ENCODE measurements around the gene RREB1.

RREB1 gene

GRCh38 chr6:7100753-7101081 is 7.0 kb upstream of the RREB1 start:
- DNase-seq, result no peak

GRCh38 chr6:7101290-7101689 is 6.5 kb upstream of the RREB1 start:
- DNase-seq, result no peak

GRCh38 chr6:7104752-7105151 is 3.0 kb upstream of the RREB1 start:
- DNase-seq, result no peak

GRCh38 chr6:7106215-7106751 is 1.5 kb upstream of the RREB1 start:
- no peak for DNase-seq

GRCh38 chr6:7106752-7107577 is 796 bp upstream of the RREB1 start:
- DNase-seq, result no peak

GRCh38 chr6:7108196-7108963 is 619 bp downstream of the RREB1 start:
- DNase-seq, result no peak

- DNase-seq, result no peak
Observed at GRCh38 chr6:7108964-7109836, 1.4 kb downstream of the RREB1 start.

- DNase-seq, result no peak
Observed at GRCh38 chr6:7110092-7110792, 2.5 kb downstream of the RREB1 start.

GRCh38 chr6:7111095-7111690 is 3.4 kb downstream of the RREB1 start:
- DNase-seq, result no peak

GRCh38 chr6:7112171-7112570 is 4.4 kb downstream of the RREB1 start:
- DNase-seq, result no peak

- DNase-seq, result no peak
Observed at GRCh38 chr6:7112741-7113313, 5.1 kb downstream of the RREB1 start.

- no peak for DNase-seq
Observed at GRCh38 chr6:7114744-7115458, 7.1 kb downstream of the RREB1 start.

GRCh38 chr6:7115543-7116231 is 7.9 kb downstream of the RREB1 start:
- DNase-seq, result no peak

GRCh38 chr6:7119272-7119801 is 11.6 kb downstream of the RREB1 start:
- no peak for DNase-seq

GRCh38 chr6:7121700-7122241 is 14.0 kb downstream of the RREB1 start:
- no peak for DNase-seq

GRCh38 chr6:7122684-7123083 is 14.9 kb downstream of the RREB1 start:
- no peak for DNase-seq

GRCh38 chr6:7124114-7124513 is 16.4 kb downstream of the RREB1 start:
- no peak for DNase-seq

- DNase-seq, result no peak
Observed at GRCh38 chr6:7124636-7125035, 16.9 kb downstream of the RREB1 start.

GRCh38 chr6:7125290-7125689 is 17.5 kb downstream of the RREB1 start:
- no peak for DNase-seq

- no peak for DNase-seq
Observed at GRCh38 chr6:7126754-7127153, 19.0 kb downstream of the RREB1 start.

Measured in cerebellar nuclear complex (tissue), 1 donor.